Upper lobe of left lung (tissue), 4 donors: Measurements from ENCODE around the gene POPDC2.

Source experiments
- CTCF ChIP-seq, 6 experiments: fragments of 450-650 bp in 4 of 6; fragments of 200-600 bp in 2 of 6; sonication (generic) in 2 of 6; IDR thresholded peaks; one replicate each; pipeline ENCODE4 v1.5.1; 2016 to 2019; ENCODE audit warnings: antibody characterized with exemption in 6 of 6
- POLR2AphosphoS5 ChIP-seq, 2 donors: sonication (generic); formaldehyde crosslinking; IDR thresholded peaks; one replicate each; pipeline ENCODE4 v1.5.1; 2017; ENCODE audit warnings: antibody characterized with exemption in 2 of 2

GRCh38 chr3:119683421-119683820 lies 23.0 kb upstream of the POPDC2 start:
- TF ChIP-seq CTCF (IDR thresholded peaks at IDR 0.05) (no peak), POLR2AphosphoS5 (IDR thresholded peaks at IDR 0.05) (no peak)
